Panc1 (cell line): ENCODE results near the gene SLC22A17. TPM values are rescaled to one million over a fixed set of nuclear protein-coding genes. Genes with fewer than 3 reads are reported as not detected.

Experiments used
- ATAC-seq: fragments of 200-7000 bp; cut with Tn5 transposase; 2 replicates; pipeline ENCODE4 v1.9.1; 2020; ENCODE audit warnings: mild to moderate bottlenecking, moderate library complexity
- BruUV-seq: library from RNA; stranded (reverse); fragments of 400-500 nt; replicated peaks from 2 replicates; lab custom pipeline; 2021; lab: Mats Ljungman, UMichigan
- CTCF ChIA-PET: fragments of 300-600 bp; sonication (Branson Sonifier 250); formaldehyde crosslinking; loops from one replicate; lab custom pipeline; 2022; ENCODE audit warnings: antibody characterized with exemption; lab: Charles Lee
- POLR2A ChIA-PET: fragments of 300-600 bp; sonication (Branson Sonifier 250); formaldehyde crosslinking; loops from one replicate; lab custom pipeline; 2022; ENCODE audit warnings: antibody characterized with exemption; lab: Charles Lee
- DNase-seq: peaks from one replicate; pipeline ENCODE4 v3.0.0-alpha.2; 2010; ENCODE audit warnings: low read depth, low spot score
- H3K27ac ChIP-seq: 2 replicates; pipeline ENCODE4 v1.5.1; 2011; ENCODE audit warnings: mild to moderate bottlenecking, low read length, inconsistent platforms
- H3K27me3 ChIP-seq: fragments of 200-500 bp; sonication (Bioruptor generic); 2 replicates; pipeline ENCODE4 v1.6.0; 2014; ENCODE audit warnings: low read length, inconsistent platforms; ENCODE audit not compliant: control insufficient read depth, insufficient read depth
- H3K36me3 ChIP-seq: fragments of 200-500 bp; sonication (Bioruptor generic); 2 replicates; pipeline ENCODE4 v1.5.1; 2014; ENCODE audit warnings: inconsistent platforms, mild to moderate bottlenecking, low read length, moderate library complexity; ENCODE audit not compliant: control insufficient read depth, insufficient read depth
- H3K4me1 ChIP-seq: 2 replicates; pipeline ENCODE4 v1.5.1; 2011; ENCODE audit warnings: inconsistent platforms, mild to moderate bottlenecking, low read length, moderate library complexity; ENCODE audit not compliant: control insufficient read depth, insufficient read depth
- H3K4me3 ChIP-seq, 2 experiments: 2 replicates each; pipeline ENCODE4 v1.5.1; 2011 to 2012; ENCODE audit warnings: low read depth in 2 of 2, low read length in 2 of 2, mild to moderate bottlenecking in 2 of 2, inconsistent platforms in 1 of 2, moderate library complexity in 1 of 2
- H3K9me3 ChIP-seq: fragments of 200-500 bp; sonication (Bioruptor generic); 2 replicates; pipeline ENCODE4 v1.5.1; 2014; ENCODE audit warnings: low read depth, mild to moderate bottlenecking, inconsistent platforms, low read length, moderate library complexity; ENCODE audit not compliant: control insufficient read depth, insufficient read depth
- POLR2AphosphoS5 ChIP-seq: IDR thresholded peaks from 2 replicates; pipeline ENCODE4 v1.6.1; 2012; ENCODE audit warnings: mild to moderate bottlenecking, low read depth, low read length, moderate library complexity
- SIN3A ChIP-seq: IDR thresholded peaks from 2 replicates; pipeline ENCODE4 v1.6.1; 2012; ENCODE audit warnings: low read depth, mild to moderate bottlenecking, low read length, moderate library complexity, borderline replicate concordance; ENCODE audit not compliant: insufficient read depth
- TCF7L2 ChIP-seq: IDR thresholded peaks from 2 replicates; pipeline ENCODE4 v1.6.1; 2011; ENCODE audit warnings: mild to moderate bottlenecking, low read depth, low read length, inconsistent platforms
- in situ Hi-C: cut with HindIII; loops from 2 replicates; pipeline ENCODE4 v1.10.0; 2016; ENCODE audit warnings: low sequenced_read_pairs, low pct_unique_long_range_greater_than_20kb
- intact Hi-C: fragments of 100-400 bp; cut with micrococcal nuclease; formaldehyde crosslinking; loops from one replicate; pipeline ENCODE4 v1.10.0; 2022; ENCODE audit not compliant: unreplicated experiment
- total RNA-seq: library from RNA; stranded (reverse); gene quantifications from one replicate; pipeline ENCODE4 v1.2.1, GENCODE V29; 2021; ENCODE audit not compliant: unreplicated experiment
- TF ChIP-seq, protein P1 (sequence below), 2 experiments: IDR thresholded peaks; 2 replicates each; pipeline ENCODE4 v1.6.1; 2011 to 2012; ENCODE audit warnings: low read depth in 2 of 2, control low read depth in 1 of 2, low read length in 1 of 2, mild to moderate bottlenecking in 1 of 2, moderate library complexity in 1 of 2; ENCODE audit not compliant: insufficient read depth in 1 of 2
- TF ChIP-seq, protein P2 (sequence below): fragments of 450-650 bp; IDR thresholded peaks from 2 replicates; pipeline ENCODE4 v1.5.1; 2017; ENCODE audit warnings: mild to moderate bottlenecking

SLC22A17 gene
- total RNA-seq, 1 experiment from 2014 or later, result 3.2 TPM

DNA sequence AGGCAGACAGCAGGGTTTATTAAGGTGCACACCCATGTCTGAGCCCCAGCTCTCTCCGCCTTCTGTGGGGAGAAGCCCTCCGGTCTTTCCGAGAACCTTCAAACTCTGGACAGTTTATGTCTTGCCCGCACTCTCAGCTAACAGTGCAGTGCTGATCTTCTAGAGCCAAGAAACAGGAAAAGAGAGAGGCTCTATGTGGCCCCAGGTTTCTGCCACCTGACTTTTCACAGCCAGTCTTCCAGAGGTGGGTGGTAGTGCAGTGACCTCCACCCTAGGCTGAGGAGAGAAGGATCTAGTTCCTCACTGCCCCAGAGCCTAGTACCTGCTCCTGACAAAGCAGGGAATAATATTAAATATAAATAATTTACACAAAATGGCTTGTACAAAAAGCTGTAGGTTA is 4.0 kb upstream of the SLC22A17 start:
- H3K4me1 ChIP-seq, result no peaks in the 10 kb centered on the region
- BruUV-seq, result no TSS peak
- no peak overlapping the region for H3K27ac ChIP-seq
- H3K36me3 ChIP-seq, result no peaks in the 10 kb centered on the region
- in situ Hi-C loops (no loop called here), intact Hi-C loops (no loop called here)
- TF ChIP-seq, protein P1, sequence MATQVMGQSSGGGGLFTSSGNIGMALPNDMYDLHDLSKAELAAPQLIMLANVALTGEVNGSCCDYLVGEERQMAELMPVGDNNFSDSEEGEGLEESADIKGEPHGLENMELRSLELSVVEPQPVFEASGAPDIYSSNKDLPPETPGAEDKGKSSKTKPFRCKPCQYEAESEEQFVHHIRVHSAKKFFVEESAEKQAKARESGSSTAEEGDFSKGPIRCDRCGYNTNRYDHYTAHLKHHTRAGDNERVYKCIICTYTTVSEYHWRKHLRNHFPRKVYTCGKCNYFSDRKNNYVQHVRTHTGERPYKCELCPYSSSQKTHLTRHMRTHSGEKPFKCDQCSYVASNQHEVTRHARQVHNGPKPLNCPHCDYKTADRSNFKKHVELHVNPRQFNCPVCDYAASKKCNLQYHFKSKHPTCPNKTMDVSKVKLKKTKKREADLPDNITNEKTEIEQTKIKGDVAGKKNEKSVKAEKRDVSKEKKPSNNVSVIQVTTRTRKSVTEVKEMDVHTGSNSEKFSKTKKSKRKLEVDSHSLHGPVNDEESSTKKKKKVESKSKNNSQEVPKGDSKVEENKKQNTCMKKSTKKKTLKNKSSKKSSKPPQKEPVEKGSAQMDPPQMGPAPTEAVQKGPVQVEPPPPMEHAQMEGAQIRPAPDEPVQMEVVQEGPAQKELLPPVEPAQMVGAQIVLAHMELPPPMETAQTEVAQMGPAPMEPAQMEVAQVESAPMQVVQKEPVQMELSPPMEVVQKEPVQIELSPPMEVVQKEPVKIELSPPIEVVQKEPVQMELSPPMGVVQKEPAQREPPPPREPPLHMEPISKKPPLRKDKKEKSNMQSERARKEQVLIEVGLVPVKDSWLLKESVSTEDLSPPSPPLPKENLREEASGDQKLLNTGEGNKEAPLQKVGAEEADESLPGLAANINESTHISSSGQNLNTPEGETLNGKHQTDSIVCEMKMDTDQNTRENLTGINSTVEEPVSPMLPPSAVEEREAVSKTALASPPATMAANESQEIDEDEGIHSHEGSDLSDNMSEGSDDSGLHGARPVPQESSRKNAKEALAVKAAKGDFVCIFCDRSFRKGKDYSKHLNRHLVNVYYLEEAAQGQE (IDR thresholded peaks at IDR 0.05; ENCODE audit: insufficient read depth in 1 of 2, low read depth in 2 of 2, low read length in 1 of 2), result no peak
- TF ChIP-seq TCF7L2 (no peak), SIN3A (no peak), POLR2AphosphoS5 (no peak)
- TF ChIP-seq, protein P2, sequence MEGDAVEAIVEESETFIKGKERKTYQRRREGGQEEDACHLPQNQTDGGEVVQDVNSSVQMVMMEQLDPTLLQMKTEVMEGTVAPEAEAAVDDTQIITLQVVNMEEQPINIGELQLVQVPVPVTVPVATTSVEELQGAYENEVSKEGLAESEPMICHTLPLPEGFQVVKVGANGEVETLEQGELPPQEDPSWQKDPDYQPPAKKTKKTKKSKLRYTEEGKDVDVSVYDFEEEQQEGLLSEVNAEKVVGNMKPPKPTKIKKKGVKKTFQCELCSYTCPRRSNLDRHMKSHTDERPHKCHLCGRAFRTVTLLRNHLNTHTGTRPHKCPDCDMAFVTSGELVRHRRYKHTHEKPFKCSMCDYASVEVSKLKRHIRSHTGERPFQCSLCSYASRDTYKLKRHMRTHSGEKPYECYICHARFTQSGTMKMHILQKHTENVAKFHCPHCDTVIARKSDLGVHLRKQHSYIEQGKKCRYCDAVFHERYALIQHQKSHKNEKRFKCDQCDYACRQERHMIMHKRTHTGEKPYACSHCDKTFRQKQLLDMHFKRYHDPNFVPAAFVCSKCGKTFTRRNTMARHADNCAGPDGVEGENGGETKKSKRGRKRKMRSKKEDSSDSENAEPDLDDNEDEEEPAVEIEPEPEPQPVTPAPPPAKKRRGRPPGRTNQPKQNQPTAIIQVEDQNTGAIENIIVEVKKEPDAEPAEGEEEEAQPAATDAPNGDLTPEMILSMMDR, result no peak
- no peak overlapping the region for H3K4me3 ChIP-seq
- no peaks in the 10 kb centered on the region for H3K9me3 ChIP-seq
- H3K27me3 ChIP-seq, result peaks cover 11% of the 10 kb centered on the region
- ChIA-PET CTCF (no interaction called here), POLR2A (no interaction called here)
- DNase-seq, result no peak
- ATAC-seq, result no peak

DNA sequence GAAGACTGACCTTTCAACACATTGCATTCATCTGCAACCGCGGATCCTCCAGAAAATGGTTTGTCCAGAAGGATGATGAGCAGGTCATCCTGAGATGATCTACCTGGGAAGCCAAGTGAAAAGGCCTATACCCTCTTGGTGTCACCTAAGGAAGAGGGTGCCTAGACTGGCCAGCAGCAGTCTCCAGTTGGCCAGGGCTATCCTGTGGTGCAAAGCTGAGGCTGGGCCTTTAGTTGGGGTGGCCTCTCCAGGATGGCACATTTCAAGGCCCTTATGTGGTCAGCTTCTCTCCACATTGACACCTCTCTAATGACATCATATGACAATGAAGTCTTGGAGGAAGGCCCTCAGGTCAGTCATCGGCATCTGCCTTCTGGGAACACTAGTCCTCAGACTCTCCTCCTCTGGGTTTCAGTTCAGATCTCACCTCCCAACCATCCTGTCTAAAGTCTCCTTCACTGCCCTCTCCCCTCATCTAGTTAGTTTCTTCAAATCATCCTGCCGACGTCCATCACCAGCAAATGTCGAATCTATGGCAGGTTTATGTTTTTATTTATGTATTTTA is 3.3 kb upstream of the SLC22A17 start:
- ChIA-PET POLR2A (no interaction called here), CTCF (no interaction called here)
- no peaks in the 10 kb centered on the region for H3K4me1 ChIP-seq
- no peak for TF ChIP-seq TCF7L2
- no peak for TF ChIP-seq POLR2AphosphoS5
- TF ChIP-seq, protein P2, result no peak
- H3K27ac ChIP-seq, result no peak overlapping the region
- intact Hi-C loops, result no loop called here
- in situ Hi-C loops, result no loop called here
- H3K4me3 ChIP-seq, result no peak overlapping the region
- ATAC-seq (no peak), DNase-seq (no peak)
- H3K27me3 ChIP-seq, result peaks cover 11% of the 10 kb centered on the region
- no peaks in the 10 kb centered on the region for H3K9me3 ChIP-seq
- no TSS peak for BruUV-seq
- no peaks in the 10 kb centered on the region for H3K36me3 ChIP-seq
